GM10266 (cell line): Measurements from ENCODE around the gene ERVW-1.

ENCODE experiments used
- DNase-seq: peaks from one replicate; pipeline ENCODE4 v3.0.0; 2012; ENCODE audit errors: extremely low spot score
- TF ChIP-seq, protein P1 (sequence below): IDR thresholded peaks from 2 replicates; pipeline ENCODE4 v1.5.1; 2012; ENCODE audit warnings: mild to moderate bottlenecking, low read depth; ENCODE audit not compliant: control insufficient read depth, insufficient read depth; ENCODE audit errors: missing control alignments

The ERVW-1 gene

DNA sequence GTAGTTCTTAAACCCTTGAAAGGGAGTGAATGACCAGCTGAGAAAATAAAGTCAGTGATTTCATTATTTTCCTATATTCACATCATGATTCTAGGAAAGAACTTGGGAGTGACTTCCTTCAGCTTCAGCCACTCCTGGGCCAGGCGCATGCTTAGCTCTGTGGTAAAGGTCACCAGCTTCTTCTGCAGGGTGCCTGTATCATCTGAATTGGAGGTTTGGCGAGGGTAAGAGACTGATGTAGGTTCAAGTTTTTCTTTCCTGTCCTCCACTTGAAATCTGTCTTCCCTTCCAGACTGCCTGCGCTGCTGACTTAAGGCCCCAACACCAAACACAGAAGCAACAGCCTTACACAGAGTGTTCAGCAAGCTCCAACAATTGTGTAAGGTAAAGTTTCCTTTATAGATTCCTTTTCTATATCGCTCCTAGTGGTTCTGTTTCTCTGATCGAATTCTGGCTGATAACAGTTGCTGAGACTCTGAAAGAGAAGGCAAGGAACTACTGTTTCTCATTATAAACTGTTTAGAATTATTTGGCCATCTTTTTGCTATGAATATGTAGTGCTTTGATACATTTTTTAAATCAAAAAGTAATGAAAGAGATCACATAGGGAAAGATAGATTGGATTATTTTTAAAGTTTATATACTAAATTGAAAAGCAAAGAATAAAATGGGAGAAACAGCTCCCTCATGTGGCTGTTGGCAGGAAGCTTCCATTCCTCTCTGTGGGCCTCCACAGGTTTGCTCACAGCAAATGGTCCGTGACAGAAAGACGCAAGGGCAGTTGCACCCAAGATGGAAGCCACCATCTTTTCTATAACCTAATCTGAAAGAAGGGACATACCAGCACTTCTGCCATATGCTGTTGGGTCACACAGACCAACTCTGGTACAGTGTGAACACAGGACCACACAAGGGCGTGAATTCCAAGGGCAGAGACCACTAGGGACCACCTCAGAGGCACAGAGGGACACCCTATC, 16.4 kb downstream of the ERVW-1 start:
- TF ChIP-seq, protein P1, sequence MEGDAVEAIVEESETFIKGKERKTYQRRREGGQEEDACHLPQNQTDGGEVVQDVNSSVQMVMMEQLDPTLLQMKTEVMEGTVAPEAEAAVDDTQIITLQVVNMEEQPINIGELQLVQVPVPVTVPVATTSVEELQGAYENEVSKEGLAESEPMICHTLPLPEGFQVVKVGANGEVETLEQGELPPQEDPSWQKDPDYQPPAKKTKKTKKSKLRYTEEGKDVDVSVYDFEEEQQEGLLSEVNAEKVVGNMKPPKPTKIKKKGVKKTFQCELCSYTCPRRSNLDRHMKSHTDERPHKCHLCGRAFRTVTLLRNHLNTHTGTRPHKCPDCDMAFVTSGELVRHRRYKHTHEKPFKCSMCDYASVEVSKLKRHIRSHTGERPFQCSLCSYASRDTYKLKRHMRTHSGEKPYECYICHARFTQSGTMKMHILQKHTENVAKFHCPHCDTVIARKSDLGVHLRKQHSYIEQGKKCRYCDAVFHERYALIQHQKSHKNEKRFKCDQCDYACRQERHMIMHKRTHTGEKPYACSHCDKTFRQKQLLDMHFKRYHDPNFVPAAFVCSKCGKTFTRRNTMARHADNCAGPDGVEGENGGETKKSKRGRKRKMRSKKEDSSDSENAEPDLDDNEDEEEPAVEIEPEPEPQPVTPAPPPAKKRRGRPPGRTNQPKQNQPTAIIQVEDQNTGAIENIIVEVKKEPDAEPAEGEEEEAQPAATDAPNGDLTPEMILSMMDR = peak; percentile 72
- peak; percentile 39 for DNase-seq

DNA sequence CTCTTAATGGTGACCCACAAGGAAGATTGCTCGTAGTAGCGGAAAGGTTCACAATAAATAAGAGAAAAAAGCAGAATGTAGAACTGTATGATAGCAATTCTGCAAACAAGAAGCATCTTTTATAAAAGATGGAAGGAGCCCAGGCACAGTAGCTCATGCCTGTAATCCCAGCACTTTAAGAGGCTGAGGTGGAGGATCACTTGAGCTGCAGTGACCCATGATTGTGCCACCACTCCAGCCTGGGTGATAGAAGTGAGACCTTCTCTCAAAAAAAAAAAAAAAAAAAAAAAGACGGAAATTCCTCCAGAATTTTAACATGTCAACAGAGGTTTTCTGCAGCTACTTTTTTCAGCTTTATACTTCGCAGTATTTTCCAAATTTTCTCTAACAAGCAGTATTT, 17.2 kb downstream of the ERVW-1 start:
- no peak for DNase-seq
- TF ChIP-seq, protein P1 = no peak

DNA sequence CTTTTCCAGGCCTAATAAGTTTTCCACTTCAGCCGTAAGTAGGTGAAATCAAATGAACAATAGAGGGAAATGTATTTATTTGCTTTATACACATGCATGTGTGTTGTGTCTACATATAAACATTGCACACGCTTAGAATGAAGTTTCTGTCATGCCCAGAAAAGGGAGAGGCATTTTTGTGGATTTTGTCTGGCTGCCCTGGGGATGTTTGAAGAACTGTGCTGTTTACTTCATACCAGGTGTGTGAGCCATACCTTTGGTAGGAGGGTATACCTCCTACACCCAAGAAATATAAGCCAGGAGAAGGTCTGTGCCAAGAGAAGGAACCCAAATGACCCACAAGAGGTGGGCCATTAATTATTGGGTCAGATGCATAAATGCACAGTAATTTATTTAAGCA, 17.6 kb downstream of the ERVW-1 start:
- DNase-seq = no peak
- TF ChIP-seq, protein P1 = no peak

DNA sequence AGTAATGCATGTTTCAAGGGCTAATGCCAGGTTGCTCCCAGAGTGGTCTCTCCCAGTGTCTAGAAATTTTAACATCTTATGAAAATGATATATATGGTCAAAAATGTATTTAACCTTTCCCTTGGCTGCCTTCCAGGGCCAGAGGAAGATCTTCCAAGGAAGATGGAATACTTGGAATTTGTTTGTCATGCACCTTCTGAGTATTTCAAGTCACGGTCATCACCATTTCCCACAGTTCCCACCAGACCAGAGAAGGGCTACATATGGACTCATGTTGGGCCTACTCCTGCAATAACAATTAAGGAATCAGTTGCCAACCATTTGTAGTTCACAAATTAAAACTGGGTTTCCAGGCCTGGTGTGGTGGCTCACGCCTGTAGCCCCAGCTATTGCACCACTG, 21.5 kb downstream of the ERVW-1 start:
- TF ChIP-seq, protein P1 = no peak
- no peak for DNase-seq

DNA sequence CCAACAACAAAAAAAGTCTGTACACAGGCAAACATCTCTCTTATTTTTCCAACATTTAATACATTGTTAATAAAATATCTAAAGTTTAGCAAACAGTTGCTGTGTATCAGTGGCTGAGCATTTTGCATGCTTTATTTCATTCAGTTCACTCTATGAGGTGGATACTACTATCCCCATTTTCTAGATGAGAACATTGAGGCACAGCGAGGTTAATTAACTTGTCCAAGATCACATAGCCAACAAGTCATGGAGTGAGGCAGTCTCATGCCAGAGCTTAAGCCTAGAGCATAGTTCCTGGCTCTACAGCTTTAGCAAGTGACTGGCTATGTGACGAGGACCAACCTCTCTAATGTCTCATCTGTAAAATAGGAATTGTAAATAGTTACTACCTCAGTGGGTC, 26.1 kb downstream of the ERVW-1 start:
- TF ChIP-seq, protein P1 = no peak
- DNase-seq = no peak

DNA sequence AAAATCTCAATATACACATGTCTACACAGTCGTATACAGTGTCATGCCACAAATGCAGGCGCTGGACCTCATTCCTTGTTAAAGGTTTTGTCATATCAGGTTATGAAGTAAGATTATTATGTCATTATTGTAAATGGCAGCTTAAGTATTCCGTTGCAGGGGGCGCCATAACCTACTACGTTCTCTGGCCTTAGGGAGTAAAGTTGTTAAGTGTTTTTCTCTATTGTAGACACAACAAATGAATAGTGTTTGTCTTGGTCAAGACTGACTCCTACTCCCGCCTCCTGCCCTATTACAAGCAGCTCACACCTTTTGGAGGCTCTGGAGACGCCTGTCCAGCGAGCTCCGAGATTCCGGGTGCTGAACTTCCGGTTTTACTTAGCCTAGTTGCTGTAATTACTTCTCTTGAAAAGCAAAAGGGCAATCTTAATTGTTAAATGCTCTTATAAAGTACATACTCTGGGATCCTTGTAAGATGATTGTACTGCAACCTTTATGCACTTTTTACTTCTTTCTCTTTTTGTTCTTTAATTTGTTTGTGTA, 29.5 kb downstream of the ERVW-1 start:
- TF ChIP-seq, protein P1 = peak; percentile 34
- DNase-seq = peak; percentile 48

DNA sequence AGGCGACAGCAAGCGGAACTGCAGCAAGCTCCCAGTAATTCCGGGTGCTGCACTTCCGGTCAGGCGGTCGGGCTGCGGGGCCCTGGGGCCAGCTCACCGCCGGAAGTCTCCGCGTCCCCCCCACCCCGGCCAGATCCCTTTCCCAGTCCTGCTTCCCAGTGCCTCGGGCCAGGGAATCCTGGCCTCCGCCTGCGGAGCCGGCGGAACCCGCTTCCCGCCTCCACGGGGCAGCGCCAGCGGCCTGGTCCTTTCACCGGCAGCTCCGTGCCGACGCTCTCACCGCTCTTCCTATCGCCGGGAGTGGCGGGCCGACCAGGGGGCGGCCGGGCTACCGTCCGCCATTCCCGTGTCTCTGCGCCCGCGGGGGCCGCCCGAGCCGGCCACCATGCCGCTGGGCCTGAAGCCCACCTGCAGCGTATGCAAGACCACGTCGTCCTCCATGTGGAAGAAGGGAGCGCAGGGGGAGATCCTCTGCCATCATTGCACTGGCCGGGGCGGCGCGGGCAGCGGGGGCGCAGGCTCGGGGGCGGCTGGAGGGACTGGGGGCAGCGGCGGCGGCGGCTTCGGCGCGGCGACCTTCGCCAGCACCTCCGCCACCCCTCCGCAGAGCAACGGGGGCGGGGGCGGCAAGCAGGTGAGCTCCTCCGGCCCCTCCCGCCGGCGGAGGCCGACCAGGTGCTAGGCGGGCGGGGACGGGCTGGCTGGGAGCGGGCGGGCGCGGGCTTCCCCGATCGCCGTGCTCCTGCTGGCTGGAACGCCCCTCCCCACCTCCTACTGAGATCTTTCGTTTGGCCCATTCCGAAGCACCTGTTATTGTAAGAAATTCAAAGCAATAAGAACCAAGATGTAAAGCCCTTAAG, 30.2 kb downstream of the ERVW-1 start, which contains the start of gene GATAD1:
Gene GATAD1, plus strand, starts transcription at position 138 of the 860 bp plus-strand sequence. Its CDS starts 248 bp downstream, at position 386.
- TF ChIP-seq, protein P1 = peak; percentile 95
- peak; percentile 91 for DNase-seq
